GM12878 (cell line): ENCODE data around the gene TRAF3. TPM values are rescaled to one million over a fixed set of nuclear protein-coding genes. Genes with fewer than 3 reads are reported as not detected.

Experiments used
- ATAC-seq: fragments of 200-7000 bp; cut with Tn5 transposase; 3 replicates; pipeline ENCODE4 v1.9.1; 2020; ENCODE audit warnings: mild to moderate bottlenecking, moderate library complexity
- BruUV-seq: library from RNA; stranded (reverse); fragments of 400-500 nt; replicated peaks from 2 replicates; lab custom pipeline; 2021; lab: Mats Ljungman, UMichigan
- CTCF ChIA-PET: fragments of 300-600 bp; sonication (Branson Sonifier 250); formaldehyde crosslinking; extraction: SDS; loops from one replicate; lab custom pipeline; 2021; ENCODE audit warnings: inconsistent platforms; lab: Yijun Ruan, JAX
- POLR2A ChIA-PET: fragments of 350-600 bp; formaldehyde crosslinking; extraction: SDS; loops from one replicate; lab custom pipeline; 2021; ENCODE audit warnings: inconsistent platforms; lab: Charles Lee
- RAD21 ChIA-PET: fragments of 300-600 bp; sonication (Branson Sonifier 250); formaldehyde crosslinking; loops from one replicate; lab custom pipeline; 2023; ENCODE audit warnings: antibody characterized with exemption; ENCODE audit not compliant: unreplicated experiment; lab: Charles Lee
- SMC1A ChIA-PET: fragments of 300-600 bp; sonication (Branson Sonifier 250); formaldehyde crosslinking; loops from one replicate; lab custom pipeline; 2023; ENCODE audit not compliant: unreplicated experiment, uncharacterized antibody; lab: Charles Lee
- DNase-seq: peaks from one replicate; pipeline ENCODE4 v3.0.0-alpha.2; 2011; ENCODE audit warnings: low read depth, low spot score
- FAIRE-seq: peaks from 3 replicates; lab custom pipeline; 2011; peaks lifted over from hg19 to GRCh38; lab: Jason Lieb, UNC
- H2AFZ ChIP-seq: 2 replicates; pipeline ENCODE4 v1.6.0; 2011; ENCODE audit warnings: low read depth, low read length, control low read depth; ENCODE audit not compliant: control insufficient read depth
- H3K27ac ChIP-seq: 2 replicates; pipeline ENCODE4 v1.5.1; 2011; ENCODE audit warnings: control low read depth; ENCODE audit not compliant: control insufficient read depth, insufficient read depth
- H3K27me3 ChIP-seq, 2 experiments: replicated peaks in 1 of 2; 2 replicates each; pipeline versions ENCODE4 v1.6.0 to v1.6.1; 2011; ENCODE audit warnings: low read length in 1 of 2; ENCODE audit not compliant: control insufficient read depth in 2 of 2, insufficient read depth in 2 of 2
- H3K36me3 ChIP-seq, 2 experiments: 2 replicates each; pipeline ENCODE4 v1.5.1; 2011; ENCODE audit warnings: low read length in 1 of 2; ENCODE audit not compliant: control insufficient read depth in 2 of 2, insufficient read depth in 2 of 2
- H3K4me1 ChIP-seq: 2 replicates; pipeline ENCODE4 v1.6.1; 2011; ENCODE audit warnings: mild to moderate bottlenecking, low read length, moderate library complexity, mixed read lengths; ENCODE audit not compliant: control insufficient read depth, insufficient read depth
- H3K4me2 ChIP-seq: 2 replicates; pipeline ENCODE4 v1.6.0; 2011; ENCODE audit warnings: control low read depth; ENCODE audit not compliant: control insufficient read depth, insufficient read depth
- H3K4me3 ChIP-seq: fragments of 200-600 bp; sonication (generic); 2 replicates; pipeline ENCODE4 v1.5.1; 2016
- H3K79me2 ChIP-seq: 2 replicates; pipeline ENCODE4 v1.6.0; 2011; ENCODE audit warnings: low read length; ENCODE audit not compliant: control insufficient read depth, insufficient read depth
- H3K9ac ChIP-seq: 2 replicates; pipeline ENCODE4 v1.8.0; 2011; ENCODE audit warnings: low read length, control low read depth, mixed read lengths; ENCODE audit not compliant: control insufficient read depth, insufficient read depth
- H3K9me3 ChIP-seq: replicated peaks from 3 replicates; pipeline ENCODE4 v1.5.1; 2011; ENCODE audit warnings: mild to moderate bottlenecking, low read length; ENCODE audit not compliant: control insufficient read depth, insufficient read depth
- H4K20me1 ChIP-seq: 2 replicates; pipeline ENCODE4 v1.6.0; 2011; ENCODE audit not compliant: control insufficient read depth, insufficient read depth
- CBX3 ChIP-seq: fragments of 200-600 bp; sonication (generic); IDR thresholded peaks from 2 replicates; pipeline ENCODE4 v1.6.1; 2016; ENCODE audit warnings: low read depth, borderline replicate concordance
- CBX5 ChIP-seq: sonication (generic); IDR thresholded peaks from 2 replicates; pipeline ENCODE4 v1.6.1; 2016; ENCODE audit warnings: low read depth, moderate library complexity, mild to moderate bottlenecking, inconsistent platforms
- E2F8 ChIP-seq: fragments of 450-650 bp; IDR thresholded peaks from 2 replicates; pipeline ENCODE4 v1.6.1; 2018; ENCODE audit warnings: mild to moderate bottlenecking, low read depth, moderate library complexity; ENCODE audit not compliant: partially characterized antibody
- RAD51 ChIP-seq: fragments of 450-650 bp; IDR thresholded peaks from 2 replicates; pipeline ENCODE4 v1.6.1; 2016; ENCODE audit warnings: moderate library complexity, mild to moderate bottlenecking, inconsistent platforms
- RB1 ChIP-seq: fragments of 450-650 bp; formaldehyde crosslinking; IDR thresholded peaks from 2 replicates; pipeline ENCODE4 v1.6.1; 2017; ENCODE audit warnings: mild to moderate bottlenecking, borderline replicate concordance
- RFX5 ChIP-seq: IDR thresholded peaks from 2 replicates; pipeline ENCODE4 v1.6.1; 2011; ENCODE audit warnings: low read depth, low read length, improper control_type of control experiment
- ZZZ3 ChIP-seq: IDR thresholded peaks from 2 replicates; pipeline ENCODE4 v1.6.1; 2011; ENCODE audit warnings: low read depth; ENCODE audit not compliant: control insufficient read depth, insufficient read length
- WGBS: methylation state at CpG from one replicate; pipeline ENCODE4 v1.1.6; 2016; ENCODE audit warnings: low lambda C conversion rate; ENCODE audit not compliant: insufficient replicate concordance, insufficient coverage; ENCODE audit errors: missing lambda C conversion rate; 5-methylcytosine and 5-hydroxymethylcytosine counted together
- in situ Hi-C: fragments of 300-500 bp; cut with MboI; formaldehyde crosslinking; loops from 9 replicates; pipeline ENCODE4 v1.14.3; 2018; ENCODE audit warnings: mixed read lengths
- intact Hi-C: fragments of 100-400 bp; cut with micrococcal nuclease; formaldehyde crosslinking; loops from one replicate; pipeline ENCODE4 v1.14.2; 2022; ENCODE audit not compliant: unreplicated experiment
- polyA plus RNA-seq, 11 experiments: library from polyadenylated mRNA; depleted of rRNA in 4 of 11; unstranded in 6 of 11; stranded (reverse) in 5 of 11; fragments of >200 nt; fragmentation: Nextera tagmentation in 4 of 11; fragmentation: Illumina TruSeq in 1 of 11; extraction: Ambion mirVana in 4 of 11; extraction: Trizol in 1 of 11; gene quantifications; 1 replicate in 1 of 11; 2 replicates in 10 of 11; pipeline versions ENCODE4 v1.2.1 to v1.2.3, GENCODE V29; 2011 to 2016; ENCODE audit warnings: inconsistent platforms in 2 of 11, missing spikeins in 2 of 11, low read depth in 1 of 11
- total RNA-seq, 4 experiments: library from RNA; depleted of rRNA in 3 of 4; stranded (reverse); fragments of >200 nt in 3 of 4; fragmentation: Illumina TruSeq in 1 of 4; extraction: Trizol in 1 of 4; gene quantifications; 2 replicates each; pipeline versions ENCODE4 v1.2.1 to v1.2.3, GENCODE V29; 2013 to 2021
- TF ChIP-seq, protein P1 (sequence below): fragments of 450-650 bp; IDR thresholded peaks from 2 replicates; pipeline ENCODE4 v1.6.1; 2016; ENCODE audit warnings: mild to moderate bottlenecking

Gene TRAF3
- total and polyA plus RNA-seq, 10 of the 15 experiments (the other 5 are each of a cell fraction or from before 2014, with no cell fraction given) = 3.0 to 70.1 (median 36.5) TPM

- Histone ChIP-seq H3K9me3 (no peaks in the 10 kb centered on the region), H3K4me1 (peaks cover 18% of the 10 kb centered on the region), H3K27me3 (no peaks in the 10 kb centered on the region), H3K4me2 (no peak overlapping the region), H2AFZ (no peak overlapping the region), H3K4me3 (no peak overlapping the region), H4K20me1 (no peaks in the 10 kb centered on the region), H3K36me3 (no peaks in the 10 kb centered on the region; a peak in 2 of 4 replicates), H3K27ac (no peak overlapping the region), H3K9ac (no peak overlapping the region), H3K79me2 (no peaks in the 10 kb centered on the region)
- TF ChIP-seq RAD51 = no peak
- ChIA-PET RAD21 (no interaction called here), SMC1A (interaction anchor here (0.9 kb wide), 1 partner anchor 10 kb away, joined by 3 read pairs; no protein-coding TSS in a partner anchor), POLR2A (interaction anchor here (1.1 kb wide), 1 partner anchor 34 kb away, joined by 3 read pairs; no protein-coding TSS in a partner anchor), CTCF (no interaction called here)
- FAIRE-seq (no peak), DNase-seq (no peak), ATAC-seq (no peak)
- no TSS peak for BruUV-seq
- in situ Hi-C loops = no loop called here
- intact Hi-C loops = no loop called here
- WGBS = 92% methylated on average over 33 of the region's 33 CpGs
Measured at GRCh38 chr14:102749393-102750305, 27.6 kb upstream of the TRAF3 start.

DNA sequence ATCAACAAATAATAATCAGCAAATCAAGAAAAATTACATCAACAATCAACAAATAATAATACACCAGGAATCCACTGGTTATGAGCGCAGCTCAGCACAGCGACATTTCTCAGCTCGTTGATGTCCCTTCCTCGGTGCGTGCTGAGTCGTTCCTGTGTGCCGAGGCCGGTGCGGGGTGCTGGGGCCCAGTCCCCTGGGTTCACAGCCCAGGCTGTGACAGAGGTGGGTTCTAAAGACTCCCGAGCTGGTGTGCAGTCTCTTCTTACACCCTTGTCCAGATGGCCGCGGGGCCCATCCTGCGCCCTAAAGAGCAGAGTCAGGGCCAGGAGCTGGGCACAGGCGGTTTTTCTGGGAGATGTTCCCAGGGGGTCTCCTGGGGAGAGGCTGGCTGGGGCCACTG lies 26.9 kb upstream of the TRAF3 start:
- H2AFZ ChIP-seq = no peak overlapping the region
- H3K27me3 ChIP-seq = no peaks in the 10 kb centered on the region
- no peaks in the 10 kb centered on the region for H4K20me1 ChIP-seq
- peaks cover 25% of the 10 kb centered on the region for H3K4me1 ChIP-seq
- H3K9me3 ChIP-seq = no peaks in the 10 kb centered on the region
- H3K4me3 ChIP-seq = no peak overlapping the region
- no peak for ATAC-seq
- H3K36me3 ChIP-seq = no peaks in the 10 kb centered on the region; a peak in 2 of 4 replicates
- BruUV-seq = no TSS peak
- in situ Hi-C loops (no loop called here), intact Hi-C loops (no loop called here)
- RAD21 ChIA-PET = no interaction called here
- H3K4me2 ChIP-seq = no peak overlapping the region
- no peaks in the 10 kb centered on the region for H3K79me2 ChIP-seq
- WGBS = 93% methylated on average over 14 of the region's 14 CpGs
- CTCF ChIA-PET = interaction anchor here (0.8 kb wide), 1 partner anchor 41 kb away, joined by 3 read pairs; no protein-coding TSS in a partner anchor
- H3K27ac ChIP-seq = no peak overlapping the region
- DNase-seq = no peak
- no peak overlapping the region for H3K9ac ChIP-seq
- SMC1A ChIA-PET = interaction anchor here (0.5 kb wide), 1 partner anchor 10 kb away, joined by 3 read pairs; no protein-coding TSS in a partner anchor
- POLR2A ChIA-PET = interaction anchor here (1.1 kb wide), 1 partner anchor 35 kb away, joined by 3 read pairs; no protein-coding TSS in a partner anchor
- FAIRE-seq = no peak
- no peak for TF ChIP-seq E2F8
- no peak for TF ChIP-seq CBX3
- TF ChIP-seq RFX5 = no peak
- no peak for TF ChIP-seq ZZZ3
- TF ChIP-seq CBX5 = no peak
- TF ChIP-seq, protein P1, sequence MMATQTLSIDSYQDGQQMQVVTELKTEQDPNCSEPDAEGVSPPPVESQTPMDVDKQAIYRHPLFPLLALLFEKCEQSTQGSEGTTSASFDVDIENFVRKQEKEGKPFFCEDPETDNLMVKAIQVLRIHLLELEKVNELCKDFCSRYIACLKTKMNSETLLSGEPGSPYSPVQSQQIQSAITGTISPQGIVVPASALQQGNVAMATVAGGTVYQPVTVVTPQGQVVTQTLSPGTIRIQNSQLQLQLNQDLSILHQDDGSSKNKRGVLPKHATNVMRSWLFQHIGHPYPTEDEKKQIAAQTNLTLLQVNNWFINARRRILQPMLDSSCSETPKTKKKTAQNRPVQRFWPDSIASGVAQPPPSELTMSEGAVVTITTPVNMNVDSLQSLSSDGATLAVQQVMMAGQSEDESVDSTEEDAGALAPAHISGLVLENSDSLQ = no peak
- no peak for TF ChIP-seq RB1
